Measurements from ENCODE around the gene ARTN.

The ARTN gene

GRCh38 chr1:43952731-43953346 is 19.2 kb downstream of the ARTN start:
- H3K4me3 ChIP-seq (replicated peaks; ENCODE audit: low read depth, low read length) = no peak overlapping the region
- no peak for TF ChIP-seq CTCF (IDR thresholded peaks at IDR 0.05; ENCODE audit: low read depth, low read length, missing control alignments)
- DNase-seq (ENCODE audit: extremely low read depth, low read depth) = no peak

- TF ChIP-seq CTCF (IDR thresholded peaks at IDR 0.05; ENCODE audit: low read depth, low read length, missing control alignments) = no peak
- DNase-seq (ENCODE audit: extremely low read depth, low read depth) = no peak
Measured at GRCh38 chr1:43953361-43953760, 19.8 kb downstream of the ARTN start.

GRCh38 chr1:43954036-43954435 is 20.4 kb downstream of the ARTN start:
- DNase-seq (ENCODE audit: extremely low read depth, low read depth) = no peak
- H3K4me3 ChIP-seq (replicated peaks; ENCODE audit: low read depth, low read length) = no peak overlapping the region
- TF ChIP-seq CTCF (IDR thresholded peaks at IDR 0.05; ENCODE audit: low read depth, low read length, missing control alignments) = no peak

More at GRCh38 chr1:43953361-43953760, 19.8 kb downstream of the ARTN start:
- H3K4me3 ChIP-seq (replicated peaks; ENCODE audit: low read depth, low read length) = no peak overlapping the region

- H3K4me3 ChIP-seq (replicated peaks; ENCODE audit: low read depth, low read length) = no peak overlapping the region
- TF ChIP-seq CTCF (IDR thresholded peaks at IDR 0.05; ENCODE audit: low read depth, low read length, missing control alignments) = no peak
- DNase-seq (ENCODE audit: extremely low read depth, low read depth) = no peak
Measured at GRCh38 chr1:43956234-43956633, 22.6 kb downstream of the ARTN start.

- TF ChIP-seq CTCF (IDR thresholded peaks at IDR 0.05; ENCODE audit: low read depth, low read length, missing control alignments) = no peak
Measured at GRCh38 chr1:43957407-43958040, 23.9 kb downstream of the ARTN start.

GRCh38 chr1:43958351-43959255 is 25.0 kb downstream of the ARTN start:
- no peak for TF ChIP-seq CTCF (IDR thresholded peaks at IDR 0.05; ENCODE audit: low read depth, low read length, missing control alignments)
- no peak for DNase-seq (ENCODE audit: extremely low read depth, low read depth)
- H3K4me3 ChIP-seq (replicated peaks; ENCODE audit: low read depth, low read length) = no peak overlapping the region

More at GRCh38 chr1:43957407-43958040, 23.9 kb downstream of the ARTN start:
- no peak for DNase-seq (ENCODE audit: extremely low read depth, low read depth)
- H3K4me3 ChIP-seq (replicated peaks; ENCODE audit: low read depth, low read length) = no peak overlapping the region
